GM18520 (cell line): ENCODE measurements around the gene IL17B.

Experiments
- ATAC-seq: cut with Tn5 transposase; IDR thresholded peaks from one replicate; pipeline ENCODE4 v1.9.1; 2021; ENCODE audit not compliant: unreplicated experiment

The IL17B gene

GRCh38 chr5:149379177-149379761, at the start of gene IL17B:
IL17B (minus strand) TSS chr5:149379292; CDS start chr5:149379225, 67 bp downstream.
- ATAC-seq = no peak

- ATAC-seq = no peak
These were observed 48.9 kb upstream of the IL17B start for GRCh38 chr5:149428032-149428431.

- no peak for ATAC-seq
These were observed 48.3 kb upstream of the IL17B start for GRCh38 chr5:149427374-149427773.

GRCh38 chr5:149426931-149427330, 47.8 kb upstream of the IL17B start:
- ATAC-seq = no peak

GRCh38 chr5:149425729-149426128, 46.6 kb upstream of the IL17B start:
- ATAC-seq = no peak

- no peak for ATAC-seq
These were observed 45.6 kb upstream of the IL17B start for GRCh38 chr5:149424371-149425315.

GRCh38 chr5:149423794-149424268, 44.7 kb upstream of the IL17B start:
- ATAC-seq = no peak

- ATAC-seq = no peak
These were observed 44.1 kb upstream of the IL17B start for GRCh38 chr5:149423049-149423793.

- ATAC-seq = no peak
These were observed 43.4 kb upstream of the IL17B start for GRCh38 chr5:149422366-149423048.

GRCh38 chr5:149421834-149422233, 42.7 kb upstream of the IL17B start:
- no peak for ATAC-seq

- ATAC-seq = no peak
These were observed 42.2 kb upstream of the IL17B start for GRCh38 chr5:149421372-149421685.

- no peak for ATAC-seq
These were observed 41.7 kb upstream of the IL17B start for GRCh38 chr5:149420545-149421371.

- ATAC-seq = no peak
These were observed 40.9 kb upstream of the IL17B start for GRCh38 chr5:149419859-149420544.

- no peak for ATAC-seq
These were observed 40.4 kb upstream of the IL17B start for GRCh38 chr5:149419532-149419858.

GRCh38 chr5:149418910-149419531, 39.9 kb upstream of the IL17B start:
- no peak for ATAC-seq

- ATAC-seq = no peak
These were observed 38.7 kb upstream of the IL17B start for GRCh38 chr5:149417711-149418368.

- no peak for ATAC-seq
These were observed 38.1 kb upstream of the IL17B start for GRCh38 chr5:149416987-149417710.
